AG08395 (cell line): ENCODE data around the gene CARMIL1.

Experiments used
- DNase-seq: peaks from one replicate; pipeline ENCODE4 v3.0.0; 2012; ENCODE audit warnings: mixed read lengths, low spot score

Gene CARMIL1

DNA sequence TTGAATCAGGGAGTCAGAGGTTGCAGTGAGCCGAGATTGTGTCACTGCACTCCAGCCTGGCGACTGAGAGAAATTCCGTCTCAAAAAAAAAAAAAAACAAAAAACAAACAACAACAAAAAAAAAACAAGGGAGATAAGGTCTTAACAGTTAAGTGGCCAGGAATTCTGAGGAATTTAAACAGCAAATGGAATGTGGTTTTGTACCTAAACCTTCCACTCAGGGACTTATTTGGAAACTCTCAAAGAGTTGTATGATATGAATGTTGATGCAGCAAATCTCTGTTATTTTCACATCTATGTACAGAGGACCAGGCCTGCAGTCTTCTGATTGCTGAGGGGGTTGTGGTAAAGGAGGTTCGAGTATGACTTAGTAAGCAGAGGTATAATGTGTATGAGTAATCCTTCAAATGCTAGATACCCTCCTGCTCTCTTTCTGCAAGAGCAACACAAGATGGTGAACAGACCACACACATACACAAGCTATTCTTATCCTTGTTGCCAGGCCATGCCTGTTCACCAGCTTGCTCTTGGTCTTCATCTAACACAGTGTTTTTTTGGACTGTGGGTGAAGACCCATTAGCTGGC lies 197.9 kb downstream of the CARMIL1 start:
- peak; percentile 20 for DNase-seq

DNA sequence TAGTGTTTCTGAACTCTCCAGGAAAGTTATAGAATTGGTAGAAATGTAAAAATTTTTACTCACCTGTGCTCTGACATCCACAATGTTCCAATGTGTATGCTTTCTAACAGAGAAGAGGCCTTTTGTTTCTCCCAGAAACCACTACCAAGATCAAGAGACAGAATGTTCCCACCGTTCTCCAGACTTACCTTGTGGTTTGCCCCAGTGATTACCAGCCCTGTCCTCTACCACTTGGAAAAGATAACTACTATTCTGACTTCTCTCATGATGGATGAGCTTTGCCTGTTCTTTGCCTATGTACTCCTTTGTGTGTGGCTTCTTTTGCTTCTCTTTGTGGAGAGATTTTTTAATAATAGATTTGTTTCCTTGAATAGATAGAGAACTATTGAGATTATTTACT lies 199.8 kb downstream of the CARMIL1 start:
- no peak for DNase-seq

DNA sequence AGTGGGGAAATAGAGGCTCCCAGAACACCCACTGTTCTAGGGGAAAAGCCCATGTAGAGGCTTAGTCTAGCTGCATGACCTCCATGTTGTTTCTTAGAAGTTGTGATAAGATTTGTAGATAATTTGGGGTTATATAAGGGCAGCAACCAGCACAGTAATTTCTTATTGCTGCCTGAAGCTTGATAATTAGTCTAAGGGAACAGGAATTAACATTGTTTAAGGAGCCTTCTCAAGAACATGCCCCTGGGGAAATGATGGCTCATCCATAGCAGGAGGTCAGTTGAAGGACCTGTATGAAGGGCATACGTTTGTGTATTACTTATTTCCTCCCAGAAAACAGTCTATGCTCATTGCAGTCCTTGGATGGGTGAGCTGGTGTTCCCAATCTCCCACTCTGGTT lies 202.1 kb downstream of the CARMIL1 start:
- no peak for DNase-seq

DNA sequence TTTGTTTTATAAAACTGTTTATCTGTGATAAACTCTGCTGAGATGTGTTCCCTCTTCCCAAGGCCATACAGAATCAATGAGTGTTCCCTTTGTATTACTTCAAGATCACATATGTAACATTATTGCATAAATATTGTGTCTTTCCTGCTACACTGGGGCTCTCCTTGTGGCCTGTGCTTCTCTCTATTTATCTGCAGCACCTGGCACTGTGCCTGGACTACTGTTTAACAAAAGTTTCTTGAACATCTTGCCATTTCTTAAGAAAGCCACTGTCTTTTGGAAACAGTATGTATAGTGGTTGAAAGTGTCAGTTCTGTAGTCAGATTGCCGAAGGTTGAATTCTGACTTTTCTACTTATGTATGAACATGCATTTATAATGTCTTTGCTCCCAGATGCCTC lies 203.8 kb downstream of the CARMIL1 start:
- no peak for DNase-seq

DNA sequence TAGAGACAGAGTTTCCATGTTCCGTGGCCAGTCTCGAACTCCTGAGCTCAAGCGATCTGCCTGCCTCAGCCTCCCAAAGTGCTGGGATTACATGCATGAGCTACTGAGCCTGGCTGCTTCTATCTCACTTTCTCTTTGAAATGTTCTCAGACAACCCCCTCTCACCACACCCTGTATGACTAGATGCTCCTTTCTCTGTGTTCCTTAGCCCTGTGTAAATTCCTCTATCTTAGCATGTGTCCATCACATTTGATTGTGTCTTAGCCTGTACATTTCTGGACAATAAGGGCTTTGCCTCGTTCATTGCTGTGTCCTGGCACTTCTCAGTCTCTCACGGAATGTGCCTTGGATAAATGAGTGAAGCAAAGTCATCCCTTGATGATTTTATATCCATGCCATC lies 204.8 kb downstream of the CARMIL1 start:
- no peak for DNase-seq

DNA sequence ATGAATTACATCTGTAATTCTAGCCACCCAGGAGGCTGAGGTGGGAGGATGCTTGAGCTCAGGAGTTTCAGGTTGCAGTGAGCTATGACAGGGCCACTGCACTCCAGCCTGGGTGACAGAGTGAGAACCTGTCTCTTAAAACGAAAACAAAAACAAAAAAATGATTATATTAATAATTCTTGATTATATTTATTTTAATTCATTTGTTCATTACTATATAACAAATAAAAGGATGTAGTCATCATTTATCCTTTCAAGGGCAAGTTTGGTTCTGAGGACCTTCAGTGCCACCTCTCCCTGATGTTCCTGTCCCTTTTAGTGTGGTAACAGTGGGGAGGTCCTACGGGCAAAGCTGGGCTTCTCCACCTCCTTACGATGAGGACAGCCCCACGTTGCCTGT lies 205.7 kb downstream of the CARMIL1 start:
- DNase-seq: no peak

DNA sequence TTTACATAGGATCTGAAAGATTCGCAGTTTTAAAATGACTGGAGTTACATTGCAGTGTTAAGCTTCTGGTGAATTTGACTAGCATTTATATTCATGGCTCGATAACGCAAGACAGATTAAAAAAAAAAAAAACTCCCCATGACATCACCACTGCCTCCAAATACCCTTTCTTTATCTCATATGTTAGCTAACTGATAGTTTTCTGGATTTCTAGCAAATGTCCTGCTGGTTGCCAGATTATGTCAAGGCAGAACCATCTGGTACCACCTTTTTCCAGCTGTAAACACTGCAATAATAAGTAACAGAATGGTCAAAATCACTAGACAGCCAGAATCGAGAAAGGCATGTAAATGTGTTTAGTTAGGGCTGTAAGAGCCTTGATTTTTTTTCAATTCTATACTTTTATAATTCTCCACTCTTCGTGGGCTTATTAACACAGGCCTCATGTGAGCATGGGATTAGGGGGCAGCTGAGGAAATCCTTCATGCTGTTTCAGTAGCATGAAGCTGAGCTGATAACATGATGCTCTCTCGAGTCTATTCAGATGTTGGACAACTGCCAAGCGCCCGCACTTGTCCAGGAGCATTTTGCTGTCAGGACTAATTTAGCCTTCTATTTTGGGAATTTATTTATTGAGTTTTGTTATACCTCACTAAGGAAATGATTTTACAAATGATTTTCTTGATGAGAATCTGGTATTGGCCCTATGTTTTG lies 206.8 kb downstream of the CARMIL1 start:
- no peak for DNase-seq

DNA sequence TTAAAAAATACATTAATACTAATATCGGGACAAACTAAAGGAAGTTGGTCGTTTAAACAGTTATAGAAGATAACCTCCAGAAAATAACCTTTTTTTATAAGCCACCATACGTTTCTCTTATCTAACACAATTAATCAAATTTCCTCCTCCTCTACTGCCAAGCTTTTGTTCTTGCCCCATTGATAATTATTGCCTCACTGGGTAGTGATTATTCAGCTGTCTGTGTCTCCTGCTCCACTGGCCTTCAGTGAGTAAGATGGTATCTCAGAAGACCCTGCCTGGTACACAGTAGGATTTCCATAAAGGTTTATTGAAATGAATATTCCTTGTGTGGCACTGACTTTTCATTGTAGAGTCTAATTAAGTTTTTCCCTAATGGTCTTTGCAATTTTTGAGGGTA lies 207.4 kb downstream of the CARMIL1 start:
- no peak for DNase-seq

DNA sequence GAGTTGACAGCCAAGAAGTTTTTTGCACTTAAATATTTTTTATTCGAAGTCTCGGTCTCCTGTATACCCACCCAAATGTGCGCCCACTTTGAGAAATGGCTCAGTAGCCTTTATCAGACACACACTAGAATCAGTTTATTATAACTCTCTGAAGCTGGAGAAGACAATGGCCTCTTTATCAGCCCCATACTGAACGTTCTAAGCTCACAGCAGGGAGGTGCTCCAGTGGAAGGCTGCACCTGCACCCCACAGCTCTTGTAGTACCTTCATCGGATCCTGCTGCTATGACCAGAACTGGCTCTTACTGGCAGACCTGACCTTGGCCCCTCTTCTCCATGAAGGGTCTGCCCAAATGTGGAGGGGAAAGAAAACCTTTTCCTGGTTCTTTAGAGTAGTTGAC lies 207.8 kb downstream of the CARMIL1 start:
- DNase-seq: no peak

DNA sequence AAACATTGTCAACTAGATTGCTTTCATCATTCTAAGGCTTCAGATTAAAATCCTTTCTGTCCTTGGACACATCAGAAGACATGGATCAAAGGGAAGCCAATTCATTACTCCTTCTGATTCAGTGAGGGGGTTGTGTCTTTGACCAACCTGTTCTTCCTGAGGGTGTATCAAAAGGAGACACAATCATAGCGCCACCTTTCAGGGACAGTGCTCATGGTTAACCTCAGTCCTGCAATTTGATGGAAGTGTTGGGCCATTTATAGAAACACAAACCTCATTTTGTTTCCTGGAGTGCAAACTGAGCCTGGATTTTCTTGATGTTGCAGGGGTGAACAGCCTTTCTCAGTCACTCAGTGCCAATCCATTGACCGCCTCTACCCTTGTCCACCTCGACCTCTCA lies 209.0 kb downstream of the CARMIL1 start:
- DNase-seq: no peak

DNA sequence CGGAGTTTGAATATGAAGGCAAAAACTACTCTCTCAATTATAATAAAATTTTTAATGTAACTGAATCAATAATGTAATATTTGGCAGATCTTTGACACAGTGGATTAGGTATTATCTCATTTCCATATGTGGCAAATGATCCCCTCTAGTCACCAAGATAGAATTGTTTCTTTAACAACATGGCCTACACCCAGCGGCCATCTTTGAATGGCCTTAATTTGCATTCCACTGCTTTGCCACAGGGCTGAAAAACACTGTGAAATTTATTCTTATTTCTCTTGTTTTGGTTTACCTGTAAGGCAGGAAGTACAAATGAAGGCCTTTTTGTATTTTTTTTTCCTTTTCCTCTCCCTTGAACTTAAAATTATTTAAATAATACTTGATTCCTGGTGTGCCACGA lies 210.2 kb downstream of the CARMIL1 start:
- no peak for DNase-seq

DNA sequence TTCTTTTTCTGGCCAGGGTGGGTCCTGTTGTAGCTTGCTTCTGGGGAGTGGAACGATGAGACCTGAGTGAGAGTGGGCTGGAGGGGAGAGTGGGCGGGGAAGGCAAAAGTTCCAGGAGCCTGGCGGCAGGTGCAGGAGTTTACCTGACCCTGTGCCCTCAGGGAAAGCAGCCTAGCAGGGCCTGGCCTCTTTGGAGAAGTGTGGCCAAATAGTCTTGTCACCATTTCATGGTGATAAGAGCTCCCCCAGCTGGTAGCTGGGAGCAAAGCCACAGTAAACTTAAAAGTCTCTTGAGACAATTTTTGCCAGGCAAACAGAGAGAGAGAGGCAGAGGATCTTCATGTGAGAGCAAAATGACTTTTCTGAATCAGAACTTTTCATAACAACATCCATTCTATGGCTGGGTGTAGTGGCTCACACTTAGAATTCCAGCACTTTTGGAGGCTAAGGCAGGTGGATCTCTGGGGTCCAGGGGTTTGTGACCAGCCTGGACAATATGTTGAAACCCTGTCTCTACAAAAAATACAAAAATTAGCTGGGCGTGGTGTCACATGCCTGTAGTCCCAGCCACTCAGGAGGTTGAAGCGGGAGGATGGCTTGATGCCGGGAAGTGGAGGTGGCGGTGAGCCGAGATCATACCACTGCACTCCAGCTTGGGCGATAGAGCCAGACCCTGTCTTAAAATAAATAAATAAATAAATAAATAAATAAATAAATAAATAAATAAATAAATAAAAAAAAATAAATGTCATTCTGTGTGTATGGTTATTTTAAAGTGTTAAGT lies 211.0 kb downstream of the CARMIL1 start:
- DNase-seq: peak; percentile 67

DNA sequence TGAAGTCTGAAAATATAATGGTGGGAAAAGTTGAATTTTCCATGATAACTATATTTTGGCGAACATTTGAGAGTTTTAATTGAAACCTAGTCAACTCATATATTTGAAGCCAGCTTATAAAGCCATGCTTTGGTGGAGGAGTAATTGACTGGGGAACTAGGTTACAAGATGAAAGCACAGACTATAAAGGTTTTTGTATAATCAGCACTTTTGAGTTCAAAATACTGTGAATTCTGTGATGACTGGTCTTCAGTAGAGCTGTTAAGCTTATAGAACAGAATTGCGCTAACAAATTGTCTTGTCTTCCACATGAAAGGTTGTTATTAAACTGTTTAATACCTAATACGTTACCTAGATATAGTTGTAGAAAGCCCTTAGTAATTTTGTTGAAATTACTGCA lies 213.8 kb downstream of the CARMIL1 start:
- no peak for DNase-seq

DNA sequence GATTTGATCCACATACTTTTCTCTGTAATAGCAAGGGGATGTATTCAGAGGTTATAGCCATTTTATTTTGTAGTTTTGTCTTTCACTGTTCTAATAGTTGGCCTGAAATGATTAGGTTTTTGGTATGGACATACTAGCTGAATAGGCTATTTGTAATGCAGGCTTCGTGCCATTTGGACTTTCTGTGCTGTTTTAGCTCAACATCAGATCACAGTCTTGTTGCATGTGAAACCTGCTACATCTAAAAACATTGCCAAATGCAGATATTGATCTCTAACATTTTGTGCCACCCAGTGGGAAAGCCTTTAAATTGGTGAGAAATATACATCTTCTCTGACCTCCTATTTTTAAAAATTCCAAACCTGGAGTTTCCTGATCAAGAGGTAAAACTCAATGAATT lies 215.3 kb downstream of the CARMIL1 start:
- DNase-seq: no peak

DNA sequence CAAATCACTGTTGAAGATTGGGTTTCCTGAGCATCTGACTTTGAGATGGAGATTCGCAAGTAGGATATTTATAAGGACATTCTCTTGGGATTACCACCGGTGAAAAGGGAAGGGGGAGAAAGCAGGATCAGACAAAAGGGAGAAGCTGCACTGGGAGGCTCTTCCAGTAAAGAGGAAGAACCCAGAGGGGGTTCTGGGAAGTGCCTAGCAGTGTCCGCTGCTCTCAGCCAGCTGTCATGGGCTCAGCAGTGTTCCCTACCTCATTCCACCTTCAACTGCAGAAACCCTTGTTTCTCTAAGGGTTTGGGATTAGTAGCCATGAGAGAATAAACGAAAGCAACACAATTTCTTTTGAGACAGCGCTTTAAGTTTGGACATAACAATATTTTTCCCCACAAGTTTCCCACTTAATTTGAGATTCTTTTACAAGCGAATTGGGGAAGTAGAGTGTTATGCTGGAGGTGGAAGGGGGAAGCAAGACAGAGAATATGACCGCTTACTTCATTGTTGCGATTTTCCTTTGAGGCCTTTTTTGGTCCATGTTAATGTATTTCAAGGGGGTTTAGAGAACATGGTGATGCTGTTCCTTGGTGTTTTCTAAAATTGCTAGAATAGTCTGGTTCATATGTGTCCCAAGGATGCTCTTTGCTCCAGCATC lies 218.3 kb downstream of the CARMIL1 start:
- no peak for DNase-seq

DNA sequence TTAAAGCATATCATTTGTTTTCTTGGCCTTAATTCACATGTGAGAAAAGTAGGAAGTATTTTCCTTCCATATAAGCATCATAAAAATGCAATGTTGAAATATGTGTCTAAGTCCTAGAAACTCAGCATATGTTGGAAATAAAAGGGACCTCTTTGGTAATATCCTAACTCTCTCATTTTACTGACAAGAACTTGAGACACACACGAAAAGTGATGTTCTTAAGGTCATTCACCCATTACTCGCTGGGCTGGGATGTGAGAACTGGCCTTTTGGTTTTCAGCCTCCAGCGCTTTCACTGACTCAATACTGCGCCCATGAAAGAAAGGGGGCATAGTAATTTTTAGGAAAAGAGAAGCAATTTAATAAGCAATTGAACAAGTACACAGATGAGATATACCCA lies 219.3 kb downstream of the CARMIL1 start:
- DNase-seq: no peak

DNA sequence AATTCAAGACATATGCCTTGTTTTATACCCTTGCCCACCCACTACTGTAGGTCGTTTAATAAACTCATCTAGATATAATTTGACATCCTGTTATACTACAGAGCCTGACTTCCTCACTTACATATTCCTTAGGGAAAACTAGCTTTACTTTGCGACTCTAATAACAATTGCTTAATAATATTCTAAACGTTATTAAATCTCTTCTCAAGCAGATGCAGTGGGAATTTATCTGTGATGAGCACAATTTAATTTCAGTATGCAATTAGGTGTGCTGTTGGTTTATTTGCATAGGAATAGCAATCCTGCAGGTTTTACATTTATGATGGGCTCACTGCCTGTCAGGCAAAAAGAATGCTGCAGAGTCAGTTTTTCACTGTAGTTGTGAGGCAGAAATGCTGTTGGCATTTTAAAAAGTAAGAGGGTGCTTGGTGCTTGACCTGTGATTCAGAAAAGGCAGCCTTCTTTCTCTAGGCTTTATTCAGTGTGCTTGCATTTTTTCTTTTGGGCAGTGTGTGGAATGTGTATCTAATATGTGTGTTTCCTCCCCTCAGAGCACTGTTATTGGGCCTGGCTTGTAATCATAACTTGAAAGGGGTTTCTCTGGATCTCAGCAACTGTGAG lies 220.6 kb downstream of the CARMIL1 start:
- DNase-seq: peak; percentile 14

DNA sequence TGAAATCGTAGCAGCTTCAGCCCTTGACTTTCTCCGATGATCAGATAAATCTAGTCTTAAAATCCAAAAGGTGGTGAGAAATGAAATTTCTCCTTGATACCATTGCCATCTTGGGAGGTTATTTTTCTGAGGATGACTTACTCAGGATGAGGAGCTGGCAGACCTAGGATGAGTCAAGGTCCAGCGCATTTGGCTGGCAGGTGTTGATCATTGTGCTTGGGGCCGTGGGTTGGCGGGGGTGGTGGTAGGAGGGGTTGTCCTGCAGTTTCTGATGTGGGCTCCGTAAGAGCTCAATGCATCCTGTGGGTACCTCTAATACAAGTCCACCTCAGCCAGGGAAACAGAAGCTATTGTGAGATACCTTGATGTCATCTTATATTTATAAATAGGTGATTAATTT lies 224.5 kb downstream of the CARMIL1 start:
- DNase-seq: no peak

DNA sequence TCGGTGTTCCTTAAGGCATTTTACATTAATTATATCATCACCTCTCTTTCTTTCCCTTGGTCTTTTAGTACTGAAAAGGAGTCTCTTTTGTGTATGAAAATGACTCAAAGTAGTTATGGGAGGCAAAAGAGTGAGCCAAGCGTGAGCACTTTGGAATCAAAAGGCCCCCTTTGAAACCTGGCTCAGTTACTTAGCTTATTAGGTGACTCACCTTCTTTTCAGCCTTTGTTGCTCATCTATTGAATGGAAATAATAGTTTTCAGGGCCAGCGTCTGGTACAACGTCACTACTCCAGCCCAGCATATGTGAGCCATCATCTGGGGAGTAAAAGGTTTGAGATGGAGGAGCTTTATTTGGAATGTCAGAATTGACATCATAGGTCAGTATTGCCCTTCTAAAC lies 225.5 kb downstream of the CARMIL1 start:
- DNase-seq: no peak

DNA sequence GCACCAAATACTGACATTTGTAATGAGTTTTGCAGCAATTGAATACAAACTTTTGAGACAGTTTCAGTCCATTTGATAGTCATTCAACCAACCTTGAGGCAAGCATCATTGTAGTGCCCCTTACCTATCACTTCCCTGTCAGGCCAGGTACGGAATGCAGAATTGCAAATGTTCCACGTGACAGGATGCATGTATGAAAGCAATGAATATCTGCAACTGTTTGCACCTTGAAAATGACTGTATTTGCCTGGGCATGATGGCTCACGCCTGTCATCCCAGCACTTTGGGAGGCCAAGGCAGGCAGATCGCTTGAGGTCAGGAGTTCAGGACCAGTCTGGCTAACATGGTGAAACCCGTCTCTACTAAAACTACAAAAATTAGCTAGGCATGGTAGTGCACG lies 226.8 kb downstream of the CARMIL1 start:
- no peak for DNase-seq

DNA sequence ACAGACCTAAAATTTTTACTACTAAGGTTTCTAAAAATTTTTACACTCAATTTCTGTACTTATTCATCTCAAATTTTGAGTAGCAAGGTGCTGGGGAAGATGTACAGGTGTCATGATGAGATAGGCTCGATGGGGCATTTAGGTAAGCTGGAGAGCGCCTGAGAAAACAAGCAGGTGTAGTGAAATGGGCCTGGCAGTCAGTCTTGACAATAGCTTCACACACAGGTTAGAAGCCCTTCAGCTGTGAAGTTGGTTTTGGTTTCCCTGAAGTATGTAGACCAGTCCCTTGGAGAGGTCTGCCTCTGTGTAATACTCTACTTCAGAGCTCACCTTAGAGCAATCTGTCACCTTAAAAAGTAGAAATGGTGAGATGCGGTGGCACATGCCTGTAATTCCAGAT lies 228.9 kb downstream of the CARMIL1 start:
- no peak for DNase-seq

DNA sequence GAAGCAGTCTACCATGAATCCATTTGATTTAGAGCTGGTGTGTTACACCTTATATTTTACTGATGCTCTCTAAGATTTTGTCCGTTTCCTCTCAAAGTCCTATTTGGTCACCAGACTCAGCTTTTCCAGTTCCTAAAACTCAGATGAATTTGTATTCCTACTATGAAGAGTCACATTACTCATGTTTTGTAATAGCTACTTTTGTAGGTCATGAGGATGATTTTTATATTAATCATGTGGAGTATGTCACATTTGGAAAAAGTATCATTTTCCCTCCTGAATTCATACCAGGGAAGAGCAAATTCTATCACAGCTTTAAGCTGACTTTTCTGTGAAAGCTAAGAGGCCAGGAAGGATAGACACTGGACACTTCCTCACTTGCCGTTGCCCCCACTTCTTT lies 232.2 kb downstream of the CARMIL1 start:
- DNase-seq: peak; percentile 7
